ENCODE data around the gene CHIT1. TPM values are rescaled to one million over a fixed set of nuclear protein-coding genes. Genes with fewer than 3 reads are reported as not detected.

CHIT1 gene
- total RNA-seq, 1 experiment from 2014 or later: 3.9 TPM

DNA sequence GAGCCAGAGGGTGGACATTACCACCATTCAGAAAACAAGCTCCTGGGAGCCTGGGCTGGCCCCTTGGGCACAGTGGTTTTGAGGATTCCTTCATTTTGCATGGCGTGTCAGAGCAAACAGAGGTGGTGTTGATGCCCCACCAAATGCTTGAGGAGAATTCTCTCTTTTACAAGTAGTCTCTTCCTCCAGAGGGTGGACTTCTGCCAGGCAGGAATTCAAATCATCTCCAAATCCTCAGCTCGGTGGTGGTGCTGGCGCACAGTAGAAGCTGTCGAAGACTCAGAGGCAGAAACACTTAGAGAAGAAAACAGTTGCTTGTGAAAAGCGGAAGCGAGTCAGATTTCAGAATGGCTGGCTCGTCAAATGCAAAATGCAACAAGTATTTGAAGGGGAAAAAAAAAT, 39.5 kb downstream of the CHIT1 start:
- DNase-seq (ENCODE audit: low read depth): no peak

DNA sequence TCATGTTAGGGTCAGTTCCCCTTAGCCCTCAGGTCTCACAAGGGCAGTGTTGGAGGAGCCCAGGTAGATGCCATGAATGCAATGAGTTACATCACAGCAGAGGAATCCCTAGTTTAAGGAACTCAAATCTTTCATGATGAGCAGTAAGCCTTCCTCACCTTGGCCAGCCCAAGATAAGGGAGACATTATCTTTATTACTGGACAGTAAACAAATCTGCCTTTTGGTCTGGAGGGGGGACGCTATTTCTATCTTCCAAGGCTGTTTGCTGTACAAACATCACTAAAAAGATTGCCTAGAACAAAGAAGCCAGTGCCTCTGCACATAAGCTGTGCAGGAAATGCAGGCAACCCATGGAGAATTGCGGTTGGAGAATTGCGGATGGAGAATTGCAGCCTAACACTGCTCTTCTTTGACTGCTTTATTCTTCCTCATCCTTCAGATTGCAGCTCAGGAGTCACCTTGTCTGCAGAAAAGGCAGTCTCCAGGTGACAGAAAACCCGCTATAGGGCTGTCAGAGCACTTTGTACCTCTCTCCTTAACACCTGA, 40.7 kb downstream of the CHIT1 start:
- no peak for DNase-seq (ENCODE audit: low read depth)

- no peak for DNase-seq (ENCODE audit: low read depth)
These were observed 41.7 kb downstream of the CHIT1 start for GRCh38 chr1:203187689-203188264.

GRCh38 chr1:203187304-203187685, 42.2 kb downstream of the CHIT1 start:
- DNase-seq (ENCODE audit: low read depth): no peak

GRCh38 chr1:203186446-203187303, 42.8 kb downstream of the CHIT1 start, which contains the start of gene CHI3L1:
Gene CHI3L1, minus strand, starts transcription at chr1:203186704. Its CDS starts 81 bp downstream, at chr1:203186623.
- no peak for DNase-seq (ENCODE audit: low read depth)

DNA sequence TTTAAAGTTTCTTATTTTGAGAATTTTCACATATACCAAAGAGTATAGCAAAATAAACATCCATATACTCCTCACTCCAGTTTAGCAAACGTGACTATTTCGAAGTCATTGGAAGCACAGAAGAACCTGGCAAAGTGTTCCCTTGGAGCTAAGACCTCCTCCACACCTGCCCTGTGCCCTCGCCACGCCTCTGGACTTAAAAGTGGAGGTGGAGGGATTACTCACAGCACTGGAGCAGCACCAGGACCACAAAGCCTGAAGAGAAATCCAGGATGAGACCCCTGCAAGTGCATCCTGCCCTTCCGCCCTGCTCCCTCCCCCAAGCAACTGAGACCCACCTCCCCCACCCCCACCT, 43.4 kb downstream of the CHIT1 start:
- no peak for DNase-seq (ENCODE audit: low read depth)

- no peak for DNase-seq (ENCODE audit: low read depth)
These were observed 43.9 kb downstream of the CHIT1 start for GRCh38 chr1:203185585-203185984.

DNA sequence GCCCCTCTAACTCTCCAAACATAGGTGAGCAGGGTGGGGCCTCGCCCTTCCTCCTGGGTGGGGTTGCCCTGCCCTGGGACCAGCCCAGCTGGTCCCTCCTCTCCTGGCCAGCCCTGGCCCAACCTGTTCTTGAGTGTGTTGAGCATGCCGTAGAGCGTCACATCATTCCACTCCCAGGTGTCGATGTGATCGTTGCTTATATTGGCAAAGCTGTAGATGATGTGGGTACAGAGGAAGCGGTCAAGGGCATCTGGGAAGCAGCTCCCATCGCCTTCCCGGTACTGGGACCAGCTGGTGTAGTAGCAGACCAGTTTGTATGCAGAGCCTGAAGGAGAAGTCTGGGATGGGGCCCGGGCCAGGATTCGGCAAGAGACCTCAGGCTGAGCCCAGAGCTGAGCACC, 44.4 kb downstream of the CHIT1 start:
- DNase-seq (ENCODE audit: low read depth): no peak

DNA sequence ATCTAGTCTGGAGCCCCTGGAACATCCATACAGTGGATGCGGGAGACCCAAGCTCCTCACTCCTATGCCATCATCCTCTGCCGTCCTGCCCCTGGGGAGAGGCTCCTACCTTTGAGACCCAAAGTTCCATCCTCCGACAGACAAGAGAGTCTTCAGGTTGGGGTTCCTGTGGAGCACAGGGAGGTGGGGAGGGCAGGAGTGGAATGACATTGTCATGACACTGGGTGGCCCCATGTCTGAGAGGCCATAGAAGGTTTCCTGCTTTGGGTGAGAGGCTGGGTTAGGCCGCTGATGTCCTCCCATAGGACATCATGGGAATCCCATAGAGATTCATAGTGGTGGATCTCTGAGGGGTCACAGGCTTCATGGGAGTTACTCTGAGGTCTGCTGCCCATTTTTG, 45.0 kb downstream of the CHIT1 start:
- DNase-seq (ENCODE audit: low read depth): no peak

GRCh38 chr1:203183828-203184227, 45.6 kb downstream of the CHIT1 start:
- DNase-seq (ENCODE audit: low read depth): no peak

- DNase-seq (ENCODE audit: low read depth): no peak
These were observed 47.0 kb downstream of the CHIT1 start for GRCh38 chr1:203182387-203182953.

DNA sequence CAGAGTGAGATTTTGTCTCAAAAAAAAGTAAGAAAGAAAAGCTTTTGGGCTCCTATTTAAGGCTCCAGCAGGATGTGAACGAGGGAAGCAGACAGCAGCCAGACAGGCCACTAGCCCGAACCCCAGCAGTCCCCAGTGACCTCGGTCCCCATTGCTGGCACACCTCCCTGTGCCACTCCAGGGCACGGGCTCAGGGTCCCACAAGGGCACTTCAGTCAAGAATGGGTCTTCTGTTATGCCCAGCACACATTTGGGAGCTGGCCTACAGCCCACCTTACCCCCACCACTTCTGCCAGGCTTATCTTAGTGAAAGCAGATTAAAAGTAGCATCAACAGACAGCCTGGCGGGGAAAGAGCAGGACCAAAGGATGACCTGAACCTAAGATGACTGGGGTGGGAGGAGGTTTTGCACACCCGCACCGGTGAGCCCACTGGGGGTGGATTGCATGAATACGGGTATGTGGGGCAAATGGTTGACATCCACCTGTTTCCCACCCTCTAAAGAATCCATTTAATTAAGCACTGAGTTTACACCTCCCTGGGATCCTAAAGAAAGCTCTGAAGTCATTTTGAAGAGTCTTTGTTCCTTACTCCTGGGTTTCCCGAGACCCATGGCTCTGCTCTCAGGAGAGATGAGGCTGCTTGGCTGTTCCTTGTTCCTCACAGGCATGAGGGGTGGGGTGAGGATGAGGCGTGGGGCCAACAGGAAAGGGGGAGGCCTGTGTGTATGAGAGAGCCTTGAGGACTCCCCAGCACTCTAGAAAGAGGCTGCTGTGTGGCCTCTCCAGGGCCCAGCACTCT, 47.7 kb downstream of the CHIT1 start:
- DNase-seq (ENCODE audit: low read depth): no peak

GRCh38 chr1:203180611-203181330, 48.7 kb downstream of the CHIT1 start:
- DNase-seq (ENCODE audit: low read depth): no peak

DNA sequence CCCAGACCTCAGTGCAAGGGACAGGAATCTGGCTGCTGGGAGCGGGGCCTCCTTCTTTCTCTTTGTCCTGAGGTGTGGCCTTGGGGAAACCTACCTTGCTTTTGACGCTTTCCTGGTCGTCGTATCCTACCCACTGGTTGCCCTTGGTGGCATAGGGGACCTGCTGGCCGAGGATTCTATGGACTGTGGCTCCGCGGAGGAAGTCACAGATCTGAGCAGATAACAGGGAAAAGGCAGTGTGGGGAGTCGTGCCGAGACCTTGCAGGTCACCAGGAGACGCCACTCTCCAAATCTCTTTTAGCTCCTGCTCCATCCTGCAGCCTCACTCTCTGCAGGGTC, 49.8 kb downstream of the CHIT1 start:
- DNase-seq (ENCODE audit: low read depth): no peak

DNA sequence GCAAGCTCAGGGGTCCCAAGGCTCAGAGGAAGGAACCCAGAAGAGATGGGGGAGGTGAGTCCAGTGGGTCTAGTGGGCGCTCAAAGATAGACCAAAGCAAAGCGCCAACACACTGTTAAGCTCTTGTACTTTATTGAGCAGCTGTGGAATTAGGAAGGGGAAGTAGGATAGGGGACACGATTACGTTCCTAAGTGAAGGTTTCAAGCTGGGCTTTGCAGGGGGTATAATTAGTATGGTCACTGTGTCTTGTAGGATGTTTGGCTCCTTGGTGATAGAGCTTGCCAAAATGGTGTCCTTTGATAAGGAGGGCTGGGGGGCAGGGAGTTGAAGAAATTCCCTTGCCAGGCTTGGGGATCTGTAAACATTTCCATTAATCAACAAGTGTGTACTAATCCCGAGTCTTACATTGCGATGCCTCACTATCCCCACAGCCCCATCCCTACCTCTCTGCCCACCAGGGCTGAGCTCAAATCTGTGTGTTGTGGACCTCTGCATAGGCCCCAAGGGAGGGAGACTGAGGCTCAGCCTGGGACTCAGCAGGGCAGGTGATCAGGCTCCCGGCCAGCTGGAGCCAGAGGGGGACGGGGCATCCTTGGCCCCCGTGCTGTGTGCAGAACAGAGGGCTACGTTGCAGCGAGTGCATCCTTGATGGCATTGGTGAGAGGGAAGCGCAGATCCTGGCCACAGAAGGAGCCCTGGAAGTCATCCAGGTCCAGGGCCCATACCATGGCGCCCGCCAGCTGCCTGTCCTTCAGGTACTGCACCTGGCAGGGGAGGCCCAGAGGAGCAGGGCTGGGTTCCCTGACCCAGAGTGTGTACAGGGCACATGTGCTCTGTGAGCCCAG, 50.4 kb downstream of the CHIT1 start:
- DNase-seq (ENCODE audit: low read depth): no peak

GRCh38 chr1:203178083-203178482, 51.4 kb downstream of the CHIT1 start:
- DNase-seq (ENCODE audit: low read depth): peak; percentile 85

GRCh38 chr1:203177470-203178039, 51.9 kb downstream of the CHIT1 start:
- peak; percentile 91 for DNase-seq (ENCODE audit: low read depth)

DNA sequence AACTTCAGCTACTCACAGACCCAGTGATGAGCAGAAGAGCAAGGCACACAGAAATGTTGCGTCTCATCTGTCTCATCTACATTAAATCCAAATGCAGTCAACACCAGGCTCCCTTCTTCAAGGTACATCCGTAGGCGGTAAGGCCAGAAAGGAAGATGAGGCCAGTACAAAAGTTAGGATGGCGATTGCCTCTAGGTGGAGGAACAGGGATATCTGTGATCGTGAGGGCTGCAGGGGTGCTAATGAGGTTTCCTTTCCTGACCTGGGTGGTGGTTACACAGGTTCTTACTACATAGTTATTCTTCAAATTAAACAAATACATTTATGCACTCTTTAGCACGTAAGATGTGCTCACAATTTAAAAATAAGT, 52.5 kb downstream of the CHIT1 start:
- no peak for DNase-seq (ENCODE audit: low read depth)

DNA sequence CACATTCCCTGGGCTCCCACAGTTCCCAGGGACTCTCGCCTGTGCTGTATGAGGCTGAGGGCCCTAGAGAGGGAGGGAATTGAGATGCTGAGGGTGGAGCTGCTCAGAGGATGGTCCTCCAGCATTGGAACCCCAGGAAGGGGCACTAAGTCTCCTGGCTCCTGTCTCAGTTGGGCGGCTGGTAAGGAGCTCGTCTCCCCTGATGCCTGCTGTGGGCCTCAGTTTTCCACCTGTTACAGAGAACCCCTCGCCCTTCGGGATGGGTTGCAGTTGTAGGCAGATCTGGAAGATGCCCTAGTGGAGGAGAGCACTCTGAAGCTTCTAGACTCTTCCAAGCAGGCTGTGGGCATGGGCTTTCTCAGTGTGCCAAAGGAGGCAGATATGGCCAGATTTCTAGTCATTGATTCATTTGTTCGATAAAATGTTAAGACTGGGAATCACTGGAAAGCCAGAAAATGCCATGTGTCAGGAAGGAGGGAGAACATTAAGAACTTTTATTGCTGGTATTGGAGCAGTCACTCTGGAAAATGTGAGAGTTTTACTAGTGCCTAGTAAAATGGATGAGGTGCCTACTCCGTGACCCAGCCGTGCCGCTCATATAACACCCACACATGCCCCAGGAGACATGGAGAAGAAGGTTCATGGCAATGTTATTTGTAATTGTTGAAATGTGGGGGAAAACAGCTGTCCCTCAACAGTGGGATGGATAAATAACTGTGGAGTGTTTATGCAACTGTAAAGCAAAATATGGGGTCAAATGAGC, 53.0 kb downstream of the CHIT1 start:
- DNase-seq (ENCODE audit: low read depth): peak; percentile 87
